Activated CD8-positive, alpha-beta memory T cell treated with anti-CD3 and anti-CD28 coated beads, Interleukin-2, amount 10 ng/mL, durations not matched to agents 7 days and 5 days (primary cell): ENCODE data around the gene P3H3. TPM values are rescaled to one million over a fixed set of nuclear protein-coding genes. Genes with fewer than 3 reads are reported as not detected.

Experiments used
- ATAC-seq: fragments of 150-1000 bp; cut with Tn5 transposase; one replicate; pipeline ENCODE4 v1.10.0; 2021; ENCODE audit warnings: moderate library complexity
- CTCF ChIA-PET: fragments of 350-600 bp; sonication (Branson Sonifier 250); formaldehyde crosslinking; loops from one replicate; lab custom pipeline; 2021; ENCODE audit warnings: antibody characterized with exemption; lab: Charles Lee
- DNase-seq: peaks from one replicate; pipeline ENCODE4 v3.0.0-alpha.2; 2020
- H3K27ac Mint-ChIP-seq: one replicate; pipeline ENCODE4 v1.8.0; 2021; ENCODE audit warnings: mild to moderate bottlenecking, mixed read lengths
- H3K27me3 Mint-ChIP-seq: one replicate; pipeline ENCODE4 v1.8.0; 2021; ENCODE audit warnings: mixed read lengths
- H3K36me3 Mint-ChIP-seq: one replicate; pipeline ENCODE4 v1.8.0; 2021; ENCODE audit warnings: mild to moderate bottlenecking, mixed read lengths
- H3K4me1 Mint-ChIP-seq: one replicate; pipeline ENCODE4 v1.8.0; 2021; ENCODE audit warnings: mixed read lengths
- H3K4me3 Mint-ChIP-seq: one replicate; pipeline ENCODE4 v1.8.0; 2021; ENCODE audit warnings: mild to moderate bottlenecking, moderate library complexity, mixed read lengths
- H3K9me3 Mint-ChIP-seq: one replicate; pipeline ENCODE4 v1.8.0; 2022; ENCODE audit warnings: low read depth, mixed read lengths
- total RNA-seq, 2 experiments: library from RNA; stranded (reverse); gene quantifications; one replicate each; pipeline ENCODE4 v1.2.3, GENCODE V29; 2021

The P3H3 gene
- total RNA-seq, 2 experiments from 2014 or later, result 0.23 to 0.99 TPM

DNA sequence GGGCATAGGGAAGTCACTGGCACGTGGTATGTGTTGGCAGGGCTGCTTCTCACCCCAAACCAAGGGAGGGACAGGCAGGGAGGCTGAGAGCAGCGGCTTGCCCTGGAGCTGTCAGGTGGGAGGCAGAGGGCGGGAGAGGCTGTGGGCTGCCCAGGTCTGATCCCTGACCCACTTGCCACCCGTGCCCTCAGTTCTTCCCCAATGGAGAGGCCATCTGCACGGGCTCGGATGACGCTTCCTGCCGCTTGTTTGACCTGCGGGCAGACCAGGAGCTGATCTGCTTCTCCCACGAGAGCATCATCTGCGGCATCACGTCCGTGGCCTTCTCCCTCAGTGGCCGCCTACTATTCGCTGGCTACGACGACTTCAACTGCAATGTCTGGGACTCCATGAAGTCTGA, 17.2 kb downstream of the P3H3 start:
- peaks cover 29% of the 10 kb centered on the region for H3K36me3 Mint-ChIP-seq
- CTCF ChIA-PET, result interaction anchor here (1.2 to 4.5 kb wide), 2 partner anchors 11 to 92 kb away, joined by 4 to 25 read pairs; partner anchors contain the start of gene MLF2
- no peak overlapping the region for H3K4me3 Mint-ChIP-seq
- no peak for ATAC-seq
- no peak for DNase-seq
- H3K27ac Mint-ChIP-seq, result no peak overlapping the region
- H3K27me3 Mint-ChIP-seq, result no peaks in the 10 kb centered on the region
- H3K4me1 Mint-ChIP-seq, result peaks cover 21% of the 10 kb centered on the region
- no peaks in the 10 kb centered on the region for H3K9me3 Mint-ChIP-seq

DNA sequence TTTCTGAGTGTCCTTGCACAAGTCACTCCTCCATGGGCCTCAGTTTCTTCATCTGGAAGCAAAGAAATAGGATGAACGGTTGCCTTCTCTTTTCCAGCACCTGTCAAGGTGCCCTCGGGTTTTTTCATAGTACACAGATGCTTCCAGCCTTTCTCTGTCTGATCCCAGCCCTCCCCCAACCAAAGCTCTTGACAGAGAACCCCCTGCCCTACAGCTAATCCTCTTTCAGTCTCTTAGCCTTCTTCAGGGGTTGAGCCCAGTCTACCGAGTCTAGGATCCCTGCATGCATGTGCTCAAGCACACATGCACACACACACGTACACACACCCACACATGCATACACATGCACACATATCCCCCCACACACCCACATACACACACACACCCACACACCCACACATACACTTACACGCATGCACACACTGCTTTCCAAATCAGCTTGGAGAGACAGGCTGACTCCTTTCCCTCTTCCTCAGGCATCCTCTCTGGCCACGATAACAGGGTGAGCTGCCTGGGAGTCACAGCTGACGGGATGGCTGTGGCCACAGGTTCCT, 18.2 kb downstream of the P3H3 start:
- H3K27ac Mint-ChIP-seq, result no peak overlapping the region
- ATAC-seq (no peak), DNase-seq (no peak)
- CTCF ChIA-PET, result interaction anchor here (7.8 kb wide), 1 partner anchor 11 kb away, joined by 59 read pairs; no protein-coding TSS in a partner anchor
- H3K4me3 Mint-ChIP-seq, result no peak overlapping the region
- H3K9me3 Mint-ChIP-seq, result no peaks in the 10 kb centered on the region
- H3K36me3 Mint-ChIP-seq, result peaks cover 32% of the 10 kb centered on the region
- peaks cover 26% of the 10 kb centered on the region for H3K4me1 Mint-ChIP-seq
- no peaks in the 10 kb centered on the region for H3K27me3 Mint-ChIP-seq

DNA sequence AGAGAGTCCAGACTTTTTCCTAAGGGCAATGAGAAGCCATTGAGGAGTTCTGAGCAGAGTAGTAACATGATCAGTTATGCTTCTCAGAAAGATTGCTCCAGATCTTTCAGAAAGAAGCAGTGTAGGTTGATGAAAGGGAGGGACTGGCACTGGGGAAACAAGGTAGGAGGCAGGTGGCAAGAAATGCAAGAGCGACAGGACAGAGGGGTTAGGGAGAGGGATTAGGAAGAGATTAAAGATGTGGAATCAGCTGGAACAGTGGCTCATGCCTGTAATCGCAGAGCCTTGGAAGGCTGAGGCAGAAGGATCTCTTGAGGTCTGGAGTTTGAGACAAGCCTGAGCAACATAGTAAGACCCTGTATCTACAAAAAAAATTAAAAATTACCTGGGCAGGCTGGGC, 19.5 kb downstream of the P3H3 start:
- Mint-ChIP-seq H3K9me3 (no peaks in the 10 kb centered on the region), H3K27me3 (no peaks in the 10 kb centered on the region), H3K27ac (peak overlapping the region; percentile 3), H3K36me3 (peaks cover 32% of the 10 kb centered on the region), H3K4me3 (no peak overlapping the region), H3K4me1 (peaks cover 27% of the 10 kb centered on the region)
- DNase-seq, result no peak
- ATAC-seq, result no peak
- CTCF ChIA-PET, result interaction anchor here (0.9 to 7.8 kb wide), 3 partner anchors 13 to 94 kb away, joined by 3 to 59 read pairs (median 5); no protein-coding TSS in a partner anchor

DNA sequence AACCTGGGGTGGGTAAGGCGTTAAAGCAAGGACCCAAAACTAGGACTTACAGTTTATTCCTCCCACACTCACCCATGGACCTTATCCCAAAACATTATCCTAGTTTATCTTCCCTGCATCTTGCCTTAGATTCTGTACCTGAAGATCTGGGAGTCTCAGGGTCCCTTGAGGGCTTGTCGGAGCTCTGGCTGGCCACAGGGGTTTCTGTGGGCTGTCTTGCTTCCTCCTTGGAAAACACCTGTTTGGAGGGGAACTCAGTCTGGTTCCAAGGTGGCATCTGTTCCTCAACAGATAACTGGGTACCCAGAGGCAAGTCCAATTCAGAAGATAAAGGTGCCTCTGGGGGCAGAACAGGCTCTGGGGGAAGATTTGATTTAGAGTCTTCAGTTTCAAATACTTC, 21.2 kb downstream of the P3H3 start:
- H3K4me3 Mint-ChIP-seq, result peak overlapping the region; percentile 85

DNA sequence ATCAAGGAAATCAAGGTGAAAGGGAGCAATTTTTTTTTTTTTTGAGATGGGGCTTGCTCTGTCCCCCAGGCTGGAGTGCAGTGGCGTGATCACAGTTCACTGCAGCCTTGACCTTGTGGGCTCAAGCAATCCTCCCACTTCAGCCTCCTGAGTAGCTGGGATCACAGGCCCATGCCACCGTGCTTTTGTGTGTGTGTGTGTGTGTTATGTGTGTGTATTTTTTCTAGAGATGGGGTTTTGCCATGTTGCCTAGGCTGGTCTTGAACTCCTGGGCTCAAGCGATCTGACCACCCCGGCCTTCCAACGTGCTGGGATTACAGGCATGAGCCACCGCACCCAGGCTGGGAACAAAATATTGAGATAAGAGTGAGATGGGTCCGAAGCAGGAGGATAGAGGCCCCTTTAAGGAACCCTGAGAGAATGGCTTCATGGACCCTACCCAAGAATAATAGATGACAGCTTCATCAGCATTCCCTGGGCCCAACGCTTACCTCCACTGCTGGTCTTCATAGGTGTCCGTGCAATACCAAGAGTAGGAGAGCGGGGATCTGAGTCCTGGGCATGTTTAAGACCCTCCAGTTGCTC, 21.9 kb downstream of the P3H3 start:
- H3K27me3 Mint-ChIP-seq, result no peaks in the 10 kb centered on the region
- CTCF ChIA-PET, result interaction anchor here (0.7 to 7.8 kb wide), 6 partner anchors 15 to 259 kb away, joined by 3 to 65 read pairs (median 18); partner anchors contain the start of genes C1RL, MLF2 and SPSB2
- H3K27ac Mint-ChIP-seq, result peak overlapping the region; percentile 100
- peak overlapping the region; percentile 85 for H3K4me3 Mint-ChIP-seq
- DNase-seq (no peak), ATAC-seq (no peak)
- H3K36me3 Mint-ChIP-seq, result peaks cover 33% of the 10 kb centered on the region
- peaks cover 45% of the 10 kb centered on the region for H3K4me1 Mint-ChIP-seq
- no peaks in the 10 kb centered on the region for H3K9me3 Mint-ChIP-seq

More for the DNA sequence above, 21.2 kb downstream of the P3H3 start:
- CTCF ChIA-PET, result interaction anchor here (0.7 to 7.8 kb wide), 6 partner anchors 9 to 96 kb away, joined by 3 to 65 read pairs (median 4); partner anchors contain the start of gene SPSB2
- Mint-ChIP-seq H3K36me3 (peaks cover 32% of the 10 kb centered on the region), H3K27me3 (no peaks in the 10 kb centered on the region), H3K9me3 (no peaks in the 10 kb centered on the region), H3K4me1 (peaks cover 41% of the 10 kb centered on the region), H3K27ac (peak overlapping the region; percentile 66)
- DNase-seq (no peak), ATAC-seq (no peak)

DNA sequence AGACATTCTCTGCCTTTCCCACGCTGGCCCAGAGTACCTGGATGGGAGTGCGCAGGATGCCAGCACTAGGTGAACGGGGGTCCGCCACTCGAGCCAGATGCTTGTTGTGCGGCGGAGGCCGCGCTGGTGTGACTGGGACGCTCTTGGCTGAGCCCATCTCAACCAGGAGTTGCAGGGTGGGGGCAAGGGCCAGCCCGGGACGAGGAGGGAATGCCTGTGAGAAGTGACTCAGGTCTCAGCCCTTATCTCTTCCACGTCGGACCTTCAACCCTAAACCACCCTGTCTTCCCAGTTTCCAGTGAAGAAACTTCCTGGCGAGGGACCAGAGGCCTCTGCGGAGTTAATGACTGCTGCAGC, 22.6 kb downstream of the P3H3 start:
- H3K27me3 Mint-ChIP-seq, result no peaks in the 10 kb centered on the region
- no peak for DNase-seq
- ATAC-seq, result no peak
- H3K9me3 Mint-ChIP-seq, result no peaks in the 10 kb centered on the region
- H3K4me1 Mint-ChIP-seq, result peaks cover 45% of the 10 kb centered on the region
- H3K36me3 Mint-ChIP-seq, result peaks cover 34% of the 10 kb centered on the region
- CTCF ChIA-PET, result interaction anchor here (0.7 to 7.8 kb wide), 11 partner anchors 16 to 258 kb away, joined by 3 to 65 read pairs (median 6); partner anchors contain the start of genes C1RL, MLF2, PTMS and SPSB2
- H3K27ac Mint-ChIP-seq, result peak overlapping the region; percentile 100
- peak overlapping the region; percentile 85 for H3K4me3 Mint-ChIP-seq

DNA sequence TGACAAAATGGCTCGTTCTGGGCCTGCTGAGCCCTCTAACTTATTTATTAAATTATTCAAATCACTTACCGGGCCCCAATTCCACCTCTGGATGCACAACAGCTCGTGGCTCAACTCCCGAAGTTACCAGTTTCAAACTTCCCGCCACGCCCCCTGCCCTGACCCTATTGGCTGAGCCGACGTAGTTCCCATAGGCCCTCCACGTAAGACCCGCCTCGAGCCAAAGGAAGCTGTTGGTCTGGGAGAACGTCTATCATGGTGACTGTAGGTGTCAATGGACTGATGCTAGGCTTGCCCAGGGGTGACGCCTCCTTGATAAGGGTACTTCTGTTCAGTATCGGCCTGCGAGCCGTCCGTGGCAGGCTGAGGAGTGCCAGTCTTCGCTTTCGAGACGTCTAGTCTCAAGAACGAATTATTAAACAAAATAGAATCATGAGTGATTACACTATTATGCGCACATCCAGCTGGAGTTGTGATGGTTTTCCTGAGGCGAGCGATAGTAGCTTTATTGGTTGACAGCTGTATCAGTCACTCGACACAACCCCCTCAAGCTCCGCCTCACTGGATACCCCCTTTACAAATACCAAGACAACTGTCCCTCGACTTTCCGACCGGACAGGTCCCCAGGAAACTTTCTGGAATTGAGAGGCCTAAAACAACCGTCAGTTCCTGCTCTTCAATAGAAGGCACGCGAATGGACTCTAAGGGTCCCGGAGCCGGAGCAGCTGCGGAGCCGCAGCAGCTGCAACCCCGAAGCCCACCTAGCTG, 23.1 kb downstream of the P3H3 start, which contains the start of gene CDCA3:
Gene CDCA3 (minus strand): TSS at position 134 of the 768 bp plus-strand sequence. CDS start 334 bp downstream, outside the sequence.
- peak within 1 kb of the TSS; percentile 85 for H3K4me3 Mint-ChIP-seq
- peaks cover 45% of the 10 kb centered on the region for H3K4me1 Mint-ChIP-seq
- DNase-seq (peak; percentile 98), ATAC-seq (peak; percentile 64)
- H3K9me3 Mint-ChIP-seq, result no peaks in the 10 kb centered on the region
- peak within 1 kb of the TSS; percentile 100 for H3K27ac Mint-ChIP-seq
- CTCF ChIA-PET, result interaction anchor here (0.7 to 7.8 kb wide), 17 partner anchors 11 to 257 kb away, joined by 3 to 65 read pairs (median 6); partner anchors contain the start of genes C1RL, COPS7A, GNB3 and LPCAT3
- H3K36me3 Mint-ChIP-seq, result peaks cover 36% of the 10 kb centered on the region
- H3K27me3 Mint-ChIP-seq, result no peaks in the 10 kb centered on the region

DNA sequence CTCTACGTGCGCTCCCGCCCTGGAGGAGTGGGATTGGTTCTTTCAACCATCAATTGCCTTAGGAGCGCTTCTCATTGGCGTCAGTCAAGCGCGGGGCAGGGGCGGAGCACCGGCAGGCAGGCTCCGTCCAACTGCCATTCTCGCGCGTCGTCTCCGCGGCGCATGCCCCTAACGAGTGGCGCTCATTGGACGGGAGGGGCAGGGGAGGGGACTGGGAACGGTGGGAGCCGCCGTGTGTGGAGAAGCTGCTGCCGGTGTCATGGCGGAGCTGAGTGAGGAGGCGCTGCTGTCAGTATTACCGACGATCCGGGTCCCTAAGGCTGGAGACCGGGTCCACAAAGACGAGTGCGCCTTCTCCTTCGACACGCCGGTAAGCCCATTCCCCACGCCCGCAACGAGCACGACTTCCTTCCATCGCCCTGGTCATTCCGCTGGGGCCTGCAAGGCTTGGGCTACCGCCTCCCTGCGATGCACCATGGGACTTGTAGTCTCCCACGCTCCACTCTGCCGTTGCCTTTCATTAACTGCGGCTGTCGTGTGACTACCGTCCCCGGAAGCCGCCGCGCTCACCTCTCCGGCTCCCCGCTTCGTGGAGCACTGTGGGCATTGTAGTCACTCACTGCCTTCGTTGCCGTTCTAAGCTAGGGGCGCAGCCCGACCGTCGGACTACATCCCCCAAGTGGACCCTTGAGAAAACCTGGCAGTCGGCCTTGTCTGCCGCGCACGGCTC, 23.9 kb downstream of the P3H3 start, which contains the start of gene USP5:
Gene USP5 (plus strand): TSS at position 230 of the 730 bp plus-strand sequence. CDS start 30 bp downstream, at position 260.
- H3K9me3 Mint-ChIP-seq, result no peaks in the 10 kb centered on the region
- peak; percentile 100 for DNase-seq
- H3K27me3 Mint-ChIP-seq, result no peaks in the 10 kb centered on the region
- peak; percentile 82 for ATAC-seq
- peaks cover 38% of the 10 kb centered on the region for H3K36me3 Mint-ChIP-seq
- H3K27ac Mint-ChIP-seq, result peak within 1 kb of the TSS; percentile 100
- CTCF ChIA-PET, result interaction anchor here (0.5 to 7.8 kb wide), 19 partner anchors 8 to 166 kb away, joined by 3 to 65 read pairs (median 5); partner anchors contain the start of genes COPS7A, GNB3, LPCAT3 and MLF2
- H3K4me1 Mint-ChIP-seq, result peaks cover 45% of the 10 kb centered on the region
- H3K4me3 Mint-ChIP-seq, result peak within 1 kb of the TSS; percentile 85

DNA sequence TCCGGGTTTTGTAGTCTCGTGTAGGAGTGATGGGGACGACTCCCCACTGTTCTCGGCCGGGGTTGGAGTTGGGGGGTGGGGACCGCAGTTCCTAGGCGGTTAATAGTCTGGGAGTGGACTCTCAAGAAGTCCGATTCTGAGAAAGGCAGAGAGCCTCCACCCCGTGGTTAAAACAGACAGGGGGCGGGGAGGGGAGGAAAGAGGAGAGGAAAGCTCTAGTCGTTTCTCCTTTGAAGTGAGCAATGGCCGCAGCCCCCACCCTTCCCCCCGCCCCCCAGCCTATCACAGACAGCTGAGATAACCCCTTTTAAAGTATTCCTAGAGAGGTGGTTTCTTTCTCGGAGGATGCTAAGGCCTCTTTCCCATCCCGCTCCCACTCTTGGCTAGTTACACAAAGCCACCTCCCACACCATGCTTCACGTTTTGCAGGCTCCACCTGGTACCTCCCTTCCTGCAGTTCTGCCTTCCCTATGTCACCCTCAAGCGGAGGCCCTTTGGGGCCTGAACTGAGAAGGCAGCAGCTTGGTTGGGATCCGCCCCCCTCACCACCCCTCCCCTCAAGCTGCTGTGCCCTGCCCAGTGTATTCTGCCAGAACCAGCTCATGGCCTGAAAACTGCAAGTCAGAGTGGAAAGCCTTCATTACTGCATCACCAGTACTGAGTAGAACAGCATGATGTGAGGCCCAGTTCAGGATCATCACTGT, 24.6 kb downstream of the P3H3 start:
- CTCF ChIA-PET, result interaction anchor here (0.5 to 7.8 kb wide), 17 partner anchors 8 to 129 kb away, joined by 3 to 65 read pairs (median 5); partner anchors contain the start of genes COPS7A, GNB3, MLF2 and P3H3
- no peak for ATAC-seq
- H3K4me1 Mint-ChIP-seq, result peaks cover 44% of the 10 kb centered on the region
- H3K4me3 Mint-ChIP-seq, result peak overlapping the region; percentile 85
- H3K27ac Mint-ChIP-seq, result peak overlapping the region; percentile 100
- H3K9me3 Mint-ChIP-seq, result no peaks in the 10 kb centered on the region
- no peaks in the 10 kb centered on the region for H3K27me3 Mint-ChIP-seq
- DNase-seq, result peak; percentile 81
- H3K36me3 Mint-ChIP-seq, result peaks cover 37% of the 10 kb centered on the region

DNA sequence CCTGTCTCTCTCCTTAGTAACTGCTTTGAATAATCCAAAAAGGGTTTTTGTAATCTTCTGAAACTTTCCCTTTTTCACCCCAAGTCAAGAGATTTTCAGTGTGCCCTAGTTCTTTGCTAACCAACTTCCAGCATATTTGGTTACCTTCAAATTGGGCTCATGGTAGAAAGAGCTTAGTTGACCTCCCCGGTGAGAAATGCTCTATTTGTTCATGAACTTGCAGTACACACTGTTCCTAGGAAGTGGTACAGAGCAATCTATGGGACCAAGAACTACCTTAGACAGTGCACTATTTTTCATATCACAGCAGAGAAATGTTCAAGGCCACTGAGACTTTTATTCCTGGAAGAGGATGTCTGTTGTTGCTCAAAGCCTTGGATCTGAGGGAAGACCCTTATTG, 25.4 kb downstream of the P3H3 start:
- Mint-ChIP-seq H3K27me3 (no peaks in the 10 kb centered on the region), H3K27ac (peak overlapping the region; percentile 100), H3K4me3 (peak overlapping the region; percentile 85), H3K9me3 (no peaks in the 10 kb centered on the region), H3K4me1 (peaks cover 40% of the 10 kb centered on the region), H3K36me3 (peaks cover 35% of the 10 kb centered on the region)
- CTCF ChIA-PET, result interaction anchor here (0.7 to 7.8 kb wide), 10 partner anchors 9 to 121 kb away, joined by 3 to 65 read pairs (median 7); partner anchors contain the start of genes MLF2, SPSB2 and TPI1
- DNase-seq (no peak), ATAC-seq (no peak)

DNA sequence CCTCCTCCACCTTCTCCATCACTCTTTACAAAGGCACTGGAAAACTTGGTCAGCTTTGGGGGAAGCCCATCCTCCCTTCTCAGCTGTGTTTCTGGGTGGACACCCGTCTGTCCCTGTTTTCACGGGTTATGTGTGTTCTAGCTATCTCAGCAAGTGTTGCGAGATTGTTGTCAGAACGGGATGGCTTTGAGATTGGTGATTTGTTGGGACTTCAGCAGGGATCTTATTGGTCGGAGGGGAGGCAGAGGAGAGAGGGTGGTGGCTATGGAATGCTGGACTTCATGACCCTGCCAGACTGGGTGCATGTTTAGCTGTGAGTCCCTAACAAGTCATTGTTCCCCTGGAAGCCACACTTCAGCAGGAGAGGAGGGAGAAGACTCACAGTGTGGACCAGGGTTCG, 25.8 kb downstream of the P3H3 start:
- H3K4me3 Mint-ChIP-seq, result no peak overlapping the region
- peak overlapping the region; percentile 100 for H3K27ac Mint-ChIP-seq
- ATAC-seq (no peak), DNase-seq (no peak)
- no peaks in the 10 kb centered on the region for H3K27me3 Mint-ChIP-seq
- peaks cover 39% of the 10 kb centered on the region for H3K4me1 Mint-ChIP-seq
- CTCF ChIA-PET, result interaction anchor here (1.2 to 7.8 kb wide), 8 partner anchors 10 to 101 kb away, joined by 4 to 65 read pairs (median 19); partner anchors contain the start of genes MLF2, SPSB2 and TPI1
- H3K9me3 Mint-ChIP-seq, result no peaks in the 10 kb centered on the region
- peaks cover 32% of the 10 kb centered on the region for H3K36me3 Mint-ChIP-seq
